SK-N-SH (cell line): ENCODE data around the gene FAM76A. TPM values are rescaled to one million over a fixed set of nuclear protein-coding genes. Genes with fewer than 3 reads are reported as not detected.
A peak's percentile ranks its signal among the peaks of the same experiment; 100 is the strongest.

Experiments used
- CTCF ChIA-PET: fragments of 300-600, 350-600 bp; formaldehyde crosslinking; extraction: SDS; loops from one replicate; lab custom pipeline; 2021; lab: Yijun Ruan, JAX
- POLR2A ChIA-PET: fragments of 350-600 bp; sonication (Branson Sonifier 250); formaldehyde crosslinking; extraction: SDS; loops from one replicate; lab custom pipeline; 2020; ENCODE audit warnings: antibody characterized with exemption, inconsistent platforms; lab: Yijun Ruan, JAX
- DNase-seq: peaks from one replicate; pipeline ENCODE4 v3.0.0; 2012
- H2AFZ ChIP-seq: fragments of 200-600 bp; sonication (generic); 2 replicates; pipeline ENCODE4 v1.8.1; 2016; ENCODE audit warnings: antibody characterized with exemption, mild to moderate bottlenecking, low read depth
- H3F3A ChIP-seq: fragments of 200-600 bp; sonication (generic); replicated peaks from 2 replicates; pipeline ENCODE3; 2016; ENCODE audit warnings: antibody characterized with exemption, mild to moderate bottlenecking; ENCODE audit not compliant: insufficient read depth
- H3K27ac ChIP-seq, 2 experiments: fragments of 200-500 bp in 1 of 2; fragments of 200-600 bp in 1 of 2; sonication (Bioruptor generic) in 1 of 2; sonication (generic), shearing (Covaris generic) in 1 of 2; 2 replicates each; pipeline versions ENCODE4 v1.5.1 to v1.6.1; 2014 to 2016; ENCODE audit warnings: low read depth in 2 of 2, inconsistent platforms in 1 of 2, low read length in 1 of 2, mild to moderate bottlenecking in 1 of 2, mixed read lengths in 1 of 2
- H3K27me3 ChIP-seq: fragments of 200-600 bp; sonication (generic), shearing (Covaris generic); 2 replicates; pipeline ENCODE4 v1.6.1; 2016; ENCODE audit warnings: mixed run types; ENCODE audit not compliant: insufficient read depth
- H3K36me3 ChIP-seq, 2 experiments: fragments of 200-500 bp in 1 of 2; fragments of 200-600 bp in 1 of 2; sonication (Bioruptor generic) in 1 of 2; sonication (generic) in 1 of 2; replicated peaks in 1 of 2; 2 replicates each; pipeline versions ENCODE3 to v1.5.1; 2014 to 2016; ENCODE audit warnings: low read length in 1 of 2, mild to moderate bottlenecking in 1 of 2; ENCODE audit not compliant: insufficient read depth in 2 of 2, control insufficient read depth in 1 of 2
- H3K4me1 ChIP-seq, 2 experiments: fragments of 200-500 bp in 1 of 2; fragments of 200-600 bp in 1 of 2; sonication (Bioruptor generic) in 1 of 2; sonication (generic), shearing (Covaris generic) in 1 of 2; 2 replicates each; pipeline versions ENCODE4 v1.5.1 to v1.6.1; 2014 to 2016; ENCODE audit warnings: low read depth in 1 of 2, low read length in 1 of 2, mixed run types in 1 of 2; ENCODE audit not compliant: insufficient read depth in 2 of 2, control insufficient read depth in 1 of 2
- H3K4me2 ChIP-seq: fragments of 200-600 bp; sonication (generic), shearing (Covaris generic); 2 replicates; pipeline ENCODE4 v1.6.1; 2017; ENCODE audit warnings: mixed run types
- H3K4me3 ChIP-seq, 2 experiments: fragments of 200-500 bp in 1 of 2; fragments of 200-600 bp in 1 of 2; sonication (Bioruptor generic) in 1 of 2; sonication (generic), shearing (Covaris generic) in 1 of 2; 2 replicates each; pipeline versions ENCODE4 v1.5.1 to v1.8.1; 2014 to 2016; ENCODE audit warnings: low read depth in 2 of 2, inconsistent platforms in 1 of 2, low read length in 1 of 2, mild to moderate bottlenecking in 1 of 2, mixed read lengths in 1 of 2, moderate library complexity in 1 of 2
- H3K79me2 ChIP-seq: fragments of 200-600 bp; sonication (generic); 2 replicates; pipeline ENCODE4 v1.8.1; 2017; ENCODE audit warnings: mild to moderate bottlenecking; ENCODE audit not compliant: insufficient read depth
- H3K9ac ChIP-seq: fragments of 200-600 bp; sonication (generic); 2 replicates; pipeline ENCODE4 v1.6.1; 2017; ENCODE audit warnings: mixed run types
- H3K9me2 ChIP-seq: fragments of 200-600 bp; sonication (generic); 2 replicates; pipeline ENCODE4 v1.6.1; 2017; ENCODE audit warnings: mixed run types
- H3K9me3 ChIP-seq: fragments of 200-600 bp; sonication (generic); 2 replicates; pipeline ENCODE4 v1.6.1; 2017; ENCODE audit warnings: mixed run types, mild to moderate bottlenecking, moderate library complexity
- H4K20me1 ChIP-seq: fragments of 200-600 bp; sonication (generic); 2 replicates; pipeline ENCODE4 v1.6.1; 2017; ENCODE audit warnings: mild to moderate bottlenecking, mixed run types; ENCODE audit not compliant: insufficient read depth
- CHD2 ChIP-seq: fragments of 150-350 bp; IDR thresholded peaks from 2 replicates; pipeline ENCODE4 v1.6.1; 2018; ENCODE audit warnings: low read length; ENCODE audit not compliant: partially characterized antibody
- ELF1 ChIP-seq: IDR thresholded peaks from 2 replicates; pipeline ENCODE4 v1.4.0; 2012
- EP300 ChIP-seq, 2 experiments: IDR thresholded peaks; 2 replicates each; pipeline versions ENCODE4 v1.4.0 to v1.6.1; 2012; ENCODE audit warnings: borderline replicate concordance in 1 of 2, low read depth in 1 of 2, low read length in 1 of 2
- IRF3 ChIP-seq: fragments of 150-350 bp; IDR thresholded peaks from 2 replicates; pipeline ENCODE4 v1.6.1; 2016; ENCODE audit warnings: mild to moderate bottlenecking, low read depth, low read length
- MAX ChIP-seq: IDR thresholded peaks from 2 replicates; pipeline ENCODE4 v1.4.0; 2012; ENCODE audit warnings: low read depth
- MEF2A ChIP-seq: IDR thresholded peaks from 2 replicates; pipeline ENCODE4 v1.4.0; 2012; ENCODE audit warnings: low read depth, borderline replicate concordance
- MXI1 ChIP-seq: IDR thresholded peaks from 2 replicates; pipeline ENCODE4 v1.6.1; 2012; ENCODE audit warnings: mild to moderate bottlenecking, low read depth, low read length, improper control_type of control experiment
- NFIC ChIP-seq: IDR thresholded peaks from 2 replicates; pipeline ENCODE4 v1.4.0; 2012; ENCODE audit warnings: borderline replicate concordance
- NRF1 ChIP-seq: IDR thresholded peaks from 2 replicates; pipeline ENCODE4 v1.6.1; 2012; ENCODE audit warnings: low read depth, mild to moderate bottlenecking, low read length
- RAD21 ChIP-seq: IDR thresholded peaks from 2 replicates; pipeline ENCODE4 v1.6.1; 2012; ENCODE audit warnings: mild to moderate bottlenecking, low read length
- RCOR1 ChIP-seq: fragments of 150-350 bp; IDR thresholded peaks from 2 replicates; pipeline ENCODE4 v1.6.1; 2017; ENCODE audit warnings: antibody characterized with exemption, low read length
- REST ChIP-seq: IDR thresholded peaks from 2 replicates; pipeline ENCODE4 v1.6.1; 2012; ENCODE audit warnings: mild to moderate bottlenecking, low read depth, low read length, moderate library complexity
- RXRA ChIP-seq: IDR thresholded peaks from 2 replicates; pipeline ENCODE4 v1.4.0; 2012; ENCODE audit warnings: low read depth, mild to moderate bottlenecking, borderline replicate concordance
- SMC3 ChIP-seq: IDR thresholded peaks from 2 replicates; pipeline ENCODE4 v1.6.1; 2012; ENCODE audit warnings: low read depth, low read length, improper control_type of control experiment
- TAF1 ChIP-seq: IDR thresholded peaks from 2 replicates; pipeline ENCODE4 v1.6.1; 2012; ENCODE audit warnings: low read depth, mild to moderate bottlenecking, low read length, moderate library complexity, borderline replicate concordance
- USF2 ChIP-seq: fragments of 150-350 bp; IDR thresholded peaks from 2 replicates; pipeline ENCODE4 v1.6.1; 2017; ENCODE audit warnings: antibody characterized with exemption, low read length, low read depth, borderline replicate concordance
- WGBS: methylation state at CpG from one replicate; pipeline ENCODE4 v1.1.6; 2017; ENCODE audit warnings: low lambda C conversion rate; 5-methylcytosine and 5-hydroxymethylcytosine counted together
- polyA plus RNA-seq, 3 experiments: library from polyadenylated mRNA; depleted of rRNA; stranded (reverse); fragments of >200 nt; gene quantifications; 2 replicates each; pipeline ENCODE4 v1.2.3, GENCODE V29; 2012

FAM76A gene
- polyA plus RNA-seq, 1 of the 3 experiments (the other 2 are of a cell fraction), result 2.9 TPM

- TF ChIP-seq SMC3 (peak; percentile 39; the same call in 1 of the 2 replicates), ELF1 (no peak), RAD21 (0 out of 2 replicates have a peak, but pooled peaks have one; percentile 39), NFIC (no peak), CHD2 (peak; percentile 100), MAX (peak; percentile 99), USF2 (no peak)
Observed at GRCh38 chr1:27725374-27726172, at the start of gene FAM76A (continued).

- POLR2A ChIA-PET, result no interaction called here
- CTCF ChIA-PET, result no interaction called here
- 91% methylated on average over 1 of the region's 1 CpG for WGBS
Observed at GRCh38 chr1:27676410-27676809, 49.4 kb upstream of the FAM76A start.

More at GRCh38 chr1:27676410-27676809, 49.4 kb upstream of the FAM76A start:
- H3K27me3 ChIP-seq, result no peaks in the 10 kb centered on the region
- H3K27ac ChIP-seq, result no peak overlapping the region
- no peaks in the 10 kb centered on the region for H3K79me2 ChIP-seq
- no peak overlapping the region for H3K4me3 ChIP-seq
- H3K4me2 ChIP-seq, result no peak overlapping the region
- peaks cover 6 to 13% of the 10 kb centered on the region in 2 experiments; a peak in 3 of 4 replicates for H3K4me1 ChIP-seq
- H4K20me1 ChIP-seq, result no peaks in the 10 kb centered on the region
- no peak overlapping the region for H2AFZ ChIP-seq
- 0 out of 2 replicates have a peak, but pooled peaks cover 3% of the 10 kb centered on the region for H3K9me3 ChIP-seq
- H3K9ac ChIP-seq, result no peak overlapping the region
- no peaks in the 10 kb centered on the region for H3K9me2 ChIP-seq
- DNase-seq, result no peak
- no peaks in the 10 kb centered on the region for H3K36me3 ChIP-seq
- peaks cover 10% of the 10 kb centered on the region for H3F3A ChIP-seq
- no peak for TF ChIP-seq MEF2A
- TF ChIP-seq RCOR1, result no peak
- TF ChIP-seq TAF1, result no peak
- TF ChIP-seq CHD2, result no peak
- no peak for TF ChIP-seq EP300 (IDR thresholded peaks at IDR 0.05; ENCODE audit: borderline replicate concordance in 1 of 2, low read depth in 1 of 2, low read length in 1 of 2)
- no peak for TF ChIP-seq IRF3
- TF ChIP-seq MXI1, result no peak
- no peak for TF ChIP-seq NRF1
- TF ChIP-seq MAX, result no peak
- no peak for TF ChIP-seq REST
- TF ChIP-seq RXRA, result no peak
